HEK293 (cell line): ENCODE data around the gene PEF1.

ENCODE experiments used
- CTCF ChIA-PET: fragments of 350-600 bp; formaldehyde crosslinking; extraction: SDS; loops from one replicate; lab custom pipeline; 2021; ENCODE audit warnings: antibody characterized with exemption; lab: Yijun Ruan, JAX
- POLR2A ChIA-PET: fragments of 300-600 bp; formaldehyde crosslinking; extraction: SDS; loops from one replicate; lab custom pipeline; 2020; ENCODE audit warnings: antibody characterized with exemption, inconsistent platforms; lab: Yijun Ruan, JAX
- H3K27ac ChIP-seq: fragments of 200-500 bp; sonication (Bioruptor generic); 2 replicates; pipeline ENCODE4 v1.5.1; 2014; ENCODE audit warnings: low read depth, low read length, control low read depth, inconsistent platforms; ENCODE audit errors: extremely low read depth
- H3K36me3 ChIP-seq, 2 experiments: fragments of 200-500 bp in 1 of 2; sonication (Bioruptor generic) in 1 of 2; 1 replicate in 1 of 2; 2 replicates in 1 of 2; pipeline ENCODE4 v1.5.1; 2014 to 2017; ENCODE audit warnings: inconsistent platforms in 2 of 2, low read length in 2 of 2; ENCODE audit not compliant: control insufficient read depth in 2 of 2, insufficient read depth in 1 of 2
- H3K4me1 ChIP-seq: fragments of 200-500 bp; sonication (Bioruptor generic); 2 replicates; pipeline ENCODE4 v1.5.1; 2014; ENCODE audit warnings: mild to moderate bottlenecking, low read length, inconsistent platforms; ENCODE audit not compliant: control insufficient read depth, insufficient read depth
- H3K4me3 ChIP-seq: 2 replicates; pipeline ENCODE4 v1.5.1; 2011; ENCODE audit warnings: low read depth, mild to moderate bottlenecking, control low read depth, low read length, moderate library complexity
- H3K9me3 ChIP-seq: fragments of 200-500 bp; sonication (Bioruptor generic); 2 replicates; pipeline ENCODE4 v1.5.1; 2014; ENCODE audit warnings: low read depth, low read length, inconsistent platforms; ENCODE audit not compliant: control insufficient read depth, insufficient read depth
- BCL11B ChIP-seq: fragments of 450-650 bp; formaldehyde crosslinking; IDR thresholded peaks from 2 replicates; pipeline ENCODE4 v1.5.1; 2016; ENCODE audit warnings: low read depth, missing biosample characterization, missing genetic modification characterization
- CTCF ChIP-seq: fragments of 450-650 bp; formaldehyde crosslinking; IDR thresholded peaks from 2 replicates; pipeline ENCODE4 v1.5.1; 2016; ENCODE audit warnings: missing biosample characterization, missing genetic modification characterization
- SETDB1 ChIP-seq: IDR thresholded peaks from one replicate; pipeline ENCODE4 v1.6.1; 2017; ENCODE audit warnings: mild to moderate bottlenecking, low read length, moderate library complexity, mixed read lengths; ENCODE audit not compliant: insufficient read length
- ZBTB7A ChIP-seq: fragments of 450-650 bp; formaldehyde crosslinking; IDR thresholded peaks from 2 replicates; pipeline ENCODE4 v1.5.1; 2016; ENCODE audit warnings: low read depth, missing biosample characterization, missing genetic modification characterization
- ZNF112 ChIP-seq: fragments of 450-650 bp; formaldehyde crosslinking; IDR thresholded peaks from 2 replicates; pipeline ENCODE4 v1.5.0; 2017; ENCODE audit warnings: missing biosample characterization, missing genetic modification characterization
- ZNF146 ChIP-seq: fragments of 450-650 bp; formaldehyde crosslinking; IDR thresholded peaks from 2 replicates; pipeline ENCODE4 v1.5.1; 2016; ENCODE audit warnings: missing biosample characterization, missing genetic modification characterization
- ZNF214 ChIP-seq: fragments of 450-650 bp; formaldehyde crosslinking; IDR thresholded peaks from 2 replicates; pipeline ENCODE4 v1.5.1; 2017; ENCODE audit warnings: missing biosample characterization, mild to moderate bottlenecking, missing genetic modification characterization, borderline replicate concordance
- ZNF239 ChIP-seq: fragments of 450-650 bp; formaldehyde crosslinking; IDR thresholded peaks from 2 replicates; pipeline ENCODE4 v1.5.1; 2016; ENCODE audit warnings: missing biosample characterization, missing genetic modification characterization
- ZNF266 ChIP-seq: fragments of 450-650 bp; formaldehyde crosslinking; IDR thresholded peaks from 2 replicates; pipeline ENCODE4 v1.5.1; 2016; ENCODE audit warnings: missing biosample characterization, missing genetic modification characterization, low read depth
- ZNF324 ChIP-seq: fragments of 450-650 bp; formaldehyde crosslinking; IDR thresholded peaks from 2 replicates; pipeline ENCODE4 v1.5.1; 2016; ENCODE audit warnings: missing biosample characterization, missing genetic modification characterization
- ZNF473 ChIP-seq: fragments of 450-650 bp; formaldehyde crosslinking; IDR thresholded peaks from 2 replicates; pipeline ENCODE4 v1.5.1; 2017; ENCODE audit warnings: missing biosample characterization, missing genetic modification characterization
- ZNF529 ChIP-seq: fragments of 450-650 bp; formaldehyde crosslinking; IDR thresholded peaks from 2 replicates; pipeline ENCODE4 v1.5.1; 2017; ENCODE audit warnings: missing genetic modification characterization, missing biosample characterization; ENCODE audit not compliant: insufficient replicate concordance
- ZNF530 ChIP-seq: fragments of 450-650 bp; formaldehyde crosslinking; IDR thresholded peaks from 2 replicates; pipeline ENCODE4 v1.5.1; 2016; ENCODE audit warnings: low read depth, missing biosample characterization, missing genetic modification characterization
- ZNF549 ChIP-seq: fragments of 450-650 bp; IDR thresholded peaks from 2 replicates; pipeline ENCODE4 v1.5.1; 2018; ENCODE audit warnings: missing biosample characterization, missing genetic modification characterization, mild to moderate bottlenecking, inconsistent platforms, moderate library complexity
- ZNF610 ChIP-seq: fragments of 450-650 bp; formaldehyde crosslinking; IDR thresholded peaks from 2 replicates; pipeline ENCODE4 v1.5.1; 2016; ENCODE audit warnings: missing biosample characterization, missing genetic modification characterization, borderline replicate concordance
- ZSCAN5A ChIP-seq: fragments of 450-650 bp; formaldehyde crosslinking; IDR thresholded peaks from 2 replicates; pipeline ENCODE4 v1.5.1; 2016; ENCODE audit warnings: missing biosample characterization, missing genetic modification characterization
- TF ChIP-seq, protein P1 (sequence below): fragments of 450-650 bp; formaldehyde crosslinking; conservative IDR thresholded peaks from 2 replicates; pipeline ENCODE4 v1.5.1; 2016; ENCODE audit warnings: low read depth, missing biosample characterization, missing genetic modification characterization

The PEF1 gene

GRCh38 chr1:31607360-31607759, 37.3 kb downstream of the PEF1 start (continued):
- TF ChIP-seq ZNF530 (tag by site-specific recombination), result no peak
- TF ChIP-seq ZNF549 (tag by site-specific recombination), result no peak
- TF ChIP-seq CTCF, result no peak
- no peak for TF ChIP-seq ZNF324

DNA sequence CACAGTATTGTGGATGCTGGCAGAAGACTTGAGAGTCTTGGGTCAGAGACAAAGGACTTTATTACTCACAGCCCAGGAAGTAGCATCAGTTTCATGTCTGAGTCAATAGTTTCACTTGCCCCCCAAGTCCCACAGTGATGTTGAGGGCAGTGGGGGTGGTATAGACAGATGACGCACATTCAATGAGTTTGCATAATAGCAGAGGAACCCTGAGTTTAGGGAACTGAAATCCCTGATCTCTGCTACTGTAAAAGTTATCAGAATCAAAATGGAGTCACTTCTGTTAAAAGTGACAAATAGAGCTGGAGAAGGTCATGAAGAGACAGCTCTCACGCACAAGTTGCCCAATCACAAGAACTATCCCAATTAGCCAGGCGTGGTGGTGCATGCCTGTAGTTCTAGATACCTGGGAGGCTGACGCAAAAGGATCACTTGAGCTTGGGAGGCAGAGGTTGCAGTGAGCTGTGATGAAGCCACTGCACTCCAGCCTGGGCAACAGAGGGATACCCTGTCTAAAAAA, 38.7 kb downstream of the PEF1 start:
- Histone ChIP-seq H3K9me3 (no peaks in the 10 kb centered on the region), H3K4me3 (no peak overlapping the region), H3K27ac (no peak overlapping the region), H3K4me1 (no peaks in the 10 kb centered on the region), H3K36me3 (no peaks in the 10 kb centered on the region)
- 0 out of 2 replicates have a peak, but pooled peaks have one; percentile 43 for TF ChIP-seq ZNF266 (tag by site-specific recombination)
- TF ChIP-seq ZSCAN5A, result no peak
- no peak for TF ChIP-seq ZNF214
- ChIA-PET POLR2A (no interaction called here), CTCF (interaction anchor here (1.3 to 7.0 kb wide), 3 partner anchors 13 to 56 kb away, joined by 4 to 47 read pairs (median 5); no protein-coding TSS in a partner anchor)

GRCh38 chr1:31602081-31602480, 42.6 kb downstream of the PEF1 start:
- Histone ChIP-seq H3K27ac (no peak overlapping the region), H3K9me3 (no peaks in the 10 kb centered on the region), H3K4me3 (no peak overlapping the region), H3K36me3 (no peaks in the 10 kb centered on the region), H3K4me1 (no peaks in the 10 kb centered on the region)
- TF ChIP-seq ZNF146 (tag by site-specific recombination), result peak; percentile 46
- no peak for TF ChIP-seq ZNF610 (tag by site-specific recombination)
- ChIA-PET POLR2A (no interaction called here), CTCF (interaction anchor here (0.6 to 3.4 kb wide), 5 partner anchors 8 to 187 kb away, joined by 3 to 17 read pairs (median 5); no protein-coding TSS in a partner anchor)

GRCh38 chr1:31600641-31601040, 44.0 kb downstream of the PEF1 start:
- Histone ChIP-seq H3K27ac (no peak overlapping the region), H3K4me1 (no peaks in the 10 kb centered on the region), H3K4me3 (no peak overlapping the region), H3K36me3 (no peaks in the 10 kb centered on the region), H3K9me3 (no peaks in the 10 kb centered on the region)
- CTCF ChIA-PET, result interaction anchor here (0.8 to 1.4 kb wide), 2 partner anchors 18 to 417 kb away, joined by 3 read pairs; no protein-coding TSS in a partner anchor
- POLR2A ChIA-PET, result no interaction called here
- TF ChIP-seq BCL11B (tag by site-specific recombination) (no peak), ZNF529 (no peak), ZNF239 (tag by site-specific recombination) (no peak), ZNF214 (no peak), ZNF112 (tag by site-specific recombination) (no peak), ZNF473 (tag by site-specific recombination) (no peak), ZBTB7A (tag by site-specific recombination) (no peak), SETDB1 (no peak)
- TF ChIP-seq, protein P1, sequence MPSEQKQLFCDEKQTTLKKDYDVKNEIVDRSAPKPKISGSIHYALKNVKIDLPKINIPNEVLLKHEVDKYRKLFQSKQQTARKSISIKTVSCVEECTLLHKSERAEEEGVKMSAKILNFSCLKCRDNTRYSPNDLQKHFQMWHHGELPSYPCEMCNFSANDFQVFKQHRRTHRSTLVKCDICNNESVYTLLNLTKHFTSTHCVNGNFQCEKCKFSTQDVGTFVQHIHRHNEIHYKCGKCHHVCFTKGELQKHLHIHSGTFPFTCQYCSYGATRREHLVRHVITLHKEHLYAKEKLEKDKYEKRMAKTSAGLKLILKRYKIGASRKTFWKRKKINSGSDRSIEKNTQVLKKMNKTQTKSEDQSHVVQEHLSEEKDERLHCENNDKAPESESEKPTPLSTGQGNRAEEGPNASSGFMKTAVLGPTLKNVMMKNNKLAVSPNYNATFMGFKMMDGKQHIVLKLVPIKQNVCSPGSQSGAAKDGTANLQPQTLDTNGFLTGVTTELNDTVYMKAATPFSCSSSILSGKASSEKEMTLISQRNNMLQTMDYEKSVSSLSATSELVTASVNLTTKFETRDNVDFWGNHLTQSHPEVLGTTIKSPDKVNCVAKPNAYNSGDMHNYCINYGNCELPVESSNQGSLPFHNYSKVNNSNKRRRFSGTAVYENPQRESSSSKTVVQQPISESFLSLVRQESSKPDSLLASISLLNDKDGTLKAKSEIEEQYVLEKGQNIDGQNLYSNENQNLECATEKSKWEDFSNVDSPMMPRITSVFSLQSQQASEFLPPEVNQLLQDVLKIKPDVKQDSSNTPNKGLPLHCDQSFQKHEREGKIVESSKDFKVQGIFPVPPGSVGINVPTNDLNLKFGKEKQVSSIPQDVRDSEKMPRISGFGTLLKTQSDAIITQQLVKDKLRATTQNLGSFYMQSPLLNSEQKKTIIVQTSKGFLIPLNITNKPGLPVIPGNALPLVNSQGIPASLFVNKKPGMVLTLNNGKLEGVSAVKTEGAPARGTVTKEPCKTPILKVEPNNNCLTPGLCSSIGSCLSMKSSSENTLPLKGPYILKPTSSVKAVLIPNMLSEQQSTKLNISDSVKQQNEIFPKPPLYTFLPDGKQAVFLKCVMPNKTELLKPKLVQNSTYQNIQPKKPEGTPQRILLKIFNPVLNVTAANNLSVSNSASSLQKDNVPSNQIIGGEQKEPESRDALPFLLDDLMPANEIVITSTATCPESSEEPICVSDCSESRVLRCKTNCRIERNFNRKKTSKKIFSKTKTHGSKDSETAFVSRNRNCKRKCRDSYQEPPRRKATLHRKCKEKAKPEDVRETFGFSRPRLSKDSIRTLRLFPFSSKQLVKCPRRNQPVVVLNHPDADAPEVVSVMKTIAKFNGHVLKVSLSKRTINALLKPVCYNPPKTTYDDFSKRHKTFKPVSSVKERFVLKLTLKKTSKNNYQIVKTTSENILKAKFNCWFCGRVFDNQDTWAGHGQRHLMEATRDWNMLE (tag by site-specific recombination), result no peak
